ENCODE data around the gene MED26.
"Not testable (repeated sequence)": the region's sequence is repeated elsewhere in the genome, so short reads cannot be mapped to it uniquely, and the experiment has no call there.

MED26 gene, protein sequence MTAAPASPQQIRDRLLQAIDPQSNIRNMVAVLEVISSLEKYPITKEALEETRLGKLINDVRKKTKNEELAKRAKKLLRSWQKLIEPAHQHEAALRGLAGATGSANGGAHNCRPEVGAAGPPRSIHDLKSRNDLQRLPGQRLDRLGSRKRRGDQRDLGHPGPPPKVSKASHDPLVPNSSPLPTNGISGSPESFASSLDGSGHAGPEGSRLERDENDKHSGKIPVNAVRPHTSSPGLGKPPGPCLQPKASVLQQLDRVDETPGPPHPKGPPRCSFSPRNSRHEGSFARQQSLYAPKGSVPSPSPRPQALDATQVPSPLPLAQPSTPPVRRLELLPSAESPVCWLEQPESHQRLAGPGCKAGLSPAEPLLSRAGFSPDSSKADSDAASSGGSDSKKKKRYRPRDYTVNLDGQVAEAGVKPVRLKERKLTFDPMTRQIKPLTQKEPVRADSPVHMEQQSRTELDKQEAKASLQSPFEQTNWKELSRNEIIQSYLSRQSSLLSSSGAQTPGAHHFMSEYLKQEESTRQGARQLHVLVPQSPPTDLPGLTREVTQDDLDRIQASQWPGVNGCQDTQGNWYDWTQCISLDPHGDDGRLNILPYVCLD

GRCh38 chr19:16628183-16628983 is at the start of gene MED26:
TSS of gene MED26 (minus strand) at chr19:16628204. CDS start at chr19:16627943, 261 bp downstream.
- DNase-seq (ENCODE audit: low spot score): peak; percentile 89

DNA sequence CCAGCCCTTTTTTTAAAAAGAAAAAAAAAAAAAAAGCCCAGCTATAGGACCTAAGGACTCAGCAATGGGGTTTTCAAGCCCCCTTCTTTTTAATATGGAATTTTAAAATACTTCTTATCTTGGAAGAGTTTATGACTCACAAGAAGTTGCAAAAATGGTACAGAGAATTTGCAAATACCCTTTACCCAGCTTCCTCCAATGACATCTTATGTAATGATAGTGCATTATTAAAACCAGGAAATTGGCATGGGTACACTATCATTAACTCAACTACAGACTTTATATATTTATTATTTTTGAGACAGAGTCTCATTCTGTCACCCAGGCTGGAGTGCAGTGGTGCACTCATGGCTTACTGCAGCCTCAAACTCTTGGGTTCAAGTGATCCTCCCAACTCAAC is 49.1 kb upstream of the MED26 start:
- no peak for DNase-seq (ENCODE audit: low spot score)

GRCh38 chr19:16676101-16676798 is 48.2 kb upstream of the MED26 start:
- peak; percentile 18 for DNase-seq (ENCODE audit: low spot score)

DNA sequence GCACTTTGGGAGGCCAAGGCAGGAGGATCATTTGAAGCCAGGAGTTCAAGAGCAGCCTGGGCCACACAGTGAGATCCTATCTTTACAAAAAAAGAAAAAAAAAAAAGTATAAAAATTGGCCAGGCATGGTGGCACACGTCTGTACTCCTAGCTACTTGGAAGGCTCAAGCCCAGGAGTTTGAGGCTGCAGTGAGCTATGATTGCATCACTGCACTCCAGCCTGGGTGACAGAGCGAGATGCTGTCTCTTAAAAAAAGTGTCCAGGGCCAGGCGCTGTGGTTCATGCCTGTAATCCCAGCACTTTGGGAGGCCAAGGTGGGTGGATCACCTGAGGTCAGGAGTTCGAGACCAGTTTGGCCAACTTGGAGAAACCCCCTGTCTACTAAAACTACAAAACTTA is 45.8 kb upstream of the MED26 start:
- DNase-seq (ENCODE audit: low spot score): not testable (repeated sequence)

DNA sequence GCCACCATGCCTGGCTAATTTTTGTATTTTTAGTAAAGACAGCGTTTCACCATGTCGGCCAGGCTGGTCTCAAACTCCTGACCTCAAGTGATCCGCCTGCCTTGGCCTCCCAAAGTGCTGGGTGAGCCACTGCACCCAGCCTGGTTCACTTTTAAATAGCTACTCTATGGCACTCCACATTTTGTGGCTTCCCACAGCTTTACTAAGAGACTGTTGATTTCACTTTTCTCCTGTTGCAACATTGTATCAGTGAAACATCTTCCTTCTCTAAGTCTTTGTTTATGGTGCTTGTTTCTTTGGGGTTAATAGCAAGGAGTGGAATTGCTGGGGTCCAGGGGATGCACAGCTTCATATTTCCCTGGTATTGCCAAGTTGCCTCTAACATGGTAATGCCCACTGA is 45.2 kb upstream of the MED26 start:
- no peak for DNase-seq (ENCODE audit: low spot score)

GRCh38 chr19:16671652-16672274 is 43.8 kb upstream of the MED26 start:
- DNase-seq (ENCODE audit: low spot score): no peak

GRCh38 chr19:16670291-16670690 is 42.3 kb upstream of the MED26 start:
- no peak for DNase-seq (ENCODE audit: low spot score)

DNA sequence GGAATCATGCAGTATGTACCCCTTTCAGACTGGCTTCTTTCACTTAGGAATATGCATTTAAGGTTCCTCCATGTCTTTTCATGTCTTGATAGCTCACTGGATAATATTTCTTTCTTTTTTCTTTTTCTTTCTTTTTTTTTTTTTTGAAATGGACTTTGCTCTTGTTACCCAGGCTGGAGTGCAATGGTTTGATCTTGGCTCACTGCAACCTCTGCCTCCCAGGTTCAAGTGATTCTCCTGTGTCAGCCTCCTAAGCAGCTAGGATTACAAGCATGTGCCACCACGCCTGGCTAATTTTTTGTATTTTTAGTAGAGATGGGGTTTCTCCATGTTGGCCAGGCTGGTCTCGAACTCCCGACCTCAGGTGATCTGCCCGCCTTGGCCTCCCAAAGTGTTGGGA is 40.7 kb upstream of the MED26 start:
- not testable (repeated sequence) for DNase-seq (ENCODE audit: low spot score)

DNA sequence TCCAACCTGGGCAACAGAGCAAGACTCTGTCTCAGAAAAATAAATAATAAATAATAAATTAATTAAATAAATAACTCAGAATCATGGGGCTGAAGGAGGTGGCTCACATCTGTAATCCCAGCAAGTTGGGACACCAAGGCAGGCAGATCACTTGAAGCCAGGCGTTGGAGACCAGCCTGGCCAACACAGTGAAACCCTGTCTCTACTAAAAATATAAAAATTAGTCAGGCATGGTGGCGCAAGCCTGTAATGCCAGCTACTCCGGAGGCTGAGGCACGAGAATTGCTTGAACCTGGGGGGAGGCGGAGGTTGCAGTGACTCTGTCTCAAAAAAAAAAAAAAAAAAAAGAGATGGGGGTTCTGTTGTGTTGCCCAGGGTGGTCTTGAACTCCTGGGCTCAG is 40.2 kb upstream of the MED26 start:
- DNase-seq (ENCODE audit: low spot score): no peak

- DNase-seq (ENCODE audit: low spot score): no peak
These were observed 33.6 kb upstream of the MED26 start for GRCh38 chr19:16661480-16662034.

- DNase-seq (ENCODE audit: low spot score): peak; percentile 44
These were observed 32.9 kb upstream of the MED26 start, which contains the start of gene TMEM38A for GRCh38 chr19:16660763-16661479. TSS of gene TMEM38A (plus strand) at chr19:16661139. CDS start at chr19:16661218, 79 bp downstream.

- peak; percentile 94 for DNase-seq (ENCODE audit: low spot score)
These were observed 32.1 kb upstream of the MED26 start, which contains the start of gene SMIM7 for GRCh38 chr19:16659832-16660708. TSS of gene SMIM7 (minus strand) at chr19:16660144. CDS start at chr19:16660110, 34 bp downstream.

- no peak for DNase-seq (ENCODE audit: low spot score)
These were observed 31.4 kb upstream of the MED26 start for GRCh38 chr19:16659464-16659831.

DNA sequence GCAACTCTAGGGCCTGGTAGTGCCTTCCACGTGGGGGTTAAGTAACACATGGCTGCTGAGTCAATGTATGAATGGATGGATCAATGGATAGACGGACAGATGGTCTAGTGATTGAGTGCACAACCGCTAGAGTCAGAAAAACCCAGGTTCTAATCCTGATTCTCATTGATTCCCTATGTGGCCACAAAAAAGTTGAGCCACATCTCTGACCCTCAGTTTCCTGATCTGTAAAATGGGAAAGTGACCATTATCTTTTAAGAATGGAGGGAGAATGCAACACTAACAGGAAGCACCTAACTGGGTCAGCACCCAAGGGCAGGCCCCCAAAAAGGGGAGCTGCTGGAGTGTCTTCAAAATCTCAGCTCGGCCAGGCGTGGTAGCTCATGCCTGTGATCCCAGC is 29.4 kb upstream of the MED26 start:
- no peak for DNase-seq (ENCODE audit: low spot score)

DNA sequence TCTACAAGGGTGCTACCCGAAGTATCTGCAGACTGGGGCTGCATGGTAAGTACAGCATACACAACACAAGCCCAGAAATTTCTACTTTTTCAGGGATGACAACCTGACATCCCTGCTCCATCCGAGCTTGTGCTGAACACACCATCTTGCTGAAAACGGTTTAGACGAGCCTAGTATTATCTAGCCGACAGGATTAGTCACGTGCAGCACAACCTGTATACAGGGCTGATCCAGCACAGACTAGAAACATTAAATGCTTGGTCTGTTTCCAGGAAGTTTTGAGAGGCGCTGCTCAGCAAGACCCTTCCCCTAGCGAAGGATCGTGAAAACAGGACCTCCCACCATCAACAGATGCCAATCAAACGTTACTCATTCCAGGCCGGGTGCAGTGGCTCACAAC is 27.7 kb upstream of the MED26 start:
- DNase-seq (ENCODE audit: low spot score): no peak

DNA sequence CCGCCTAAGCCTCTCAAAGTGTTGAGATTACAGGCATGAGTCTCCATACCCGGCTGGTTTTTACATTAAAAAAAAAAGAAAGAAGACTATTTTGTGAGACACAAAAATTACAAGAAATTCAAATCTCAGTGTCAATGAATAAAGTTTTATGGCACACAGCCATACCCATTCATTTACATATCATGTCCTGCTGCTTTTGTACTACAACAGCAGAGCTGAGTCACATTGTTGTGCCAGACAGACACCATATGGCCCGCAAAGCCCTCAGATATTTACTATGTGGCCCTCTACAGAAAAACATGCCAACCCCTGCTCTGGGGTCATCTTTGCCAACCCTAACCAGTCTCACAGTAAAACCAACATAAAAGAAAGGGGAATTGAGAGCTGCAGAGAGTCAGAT is 26.6 kb upstream of the MED26 start:
- no peak for DNase-seq (ENCODE audit: low spot score)

GRCh38 chr19:16654140-16654539 is 26.1 kb upstream of the MED26 start:
- DNase-seq (ENCODE audit: low spot score): peak; percentile 20

GRCh38 chr19:16652854-16653253 is 24.9 kb upstream of the MED26 start:
- no peak for DNase-seq (ENCODE audit: low spot score)

DNA sequence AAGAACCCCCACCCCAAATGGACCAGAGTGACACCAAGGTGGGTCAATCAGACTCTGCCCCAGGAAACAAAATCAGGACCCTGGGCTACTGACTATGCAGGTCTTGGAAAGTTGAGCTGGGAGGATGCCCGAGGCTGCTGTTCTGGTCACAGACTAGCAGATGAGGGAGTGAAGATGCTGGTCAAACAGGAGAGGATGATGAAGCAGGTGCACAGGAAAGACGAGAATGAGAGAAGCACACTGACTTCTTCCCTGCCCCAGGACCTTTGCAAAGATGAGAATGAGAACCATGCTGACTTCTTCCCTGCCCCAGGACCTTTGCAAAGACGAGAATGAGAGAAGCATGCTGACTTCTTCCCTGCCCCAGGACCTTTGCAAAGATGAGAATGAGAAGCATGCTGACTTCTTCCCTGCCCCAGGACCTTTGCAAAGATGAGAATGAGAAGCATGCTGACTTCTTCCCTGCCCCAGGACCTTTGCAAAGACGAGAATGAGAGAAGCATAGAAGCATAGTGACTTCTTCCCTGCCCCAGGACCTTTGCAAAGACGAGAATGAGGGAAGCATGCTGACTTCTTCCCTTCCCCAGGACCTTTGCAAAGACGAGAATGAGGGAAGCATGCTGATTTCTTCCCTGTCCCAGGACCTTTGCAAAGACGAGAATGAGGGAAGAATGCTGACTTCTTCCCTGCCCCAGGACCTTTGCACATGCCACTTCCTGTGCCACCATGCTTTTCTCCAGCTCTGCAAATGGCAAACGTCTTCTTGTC is 23.6 kb upstream of the MED26 start:
- not testable (repeated sequence) for DNase-seq (ENCODE audit: low spot score)

Data from HuH-7 (cell line).